Measurements from ENCODE around the gene NTN3. TPM values are rescaled to one million over a fixed set of nuclear protein-coding genes. Genes with fewer than 3 reads are reported as not detected.

NTN3 gene
- polyA plus RNA-seq, 1 of the 3 experiments (the other 2 are of a cell fraction), result 0.28 TPM

GRCh38 chr16:2519711-2520080, 48.6 kb downstream of the NTN3 start (continued):
- TF ChIP-seq TAF1 (IDR thresholded peaks at IDR 0.05; ENCODE audit: borderline replicate concordance, low read depth, low read length) (no peak), YY1 (IDR thresholded peaks at IDR 0.05; ENCODE audit: low read depth) (no peak), USF2 (IDR thresholded peaks at IDR 0.05; ENCODE audit: borderline replicate concordance, low read depth, low read length) (no peak), NFIC (IDR thresholded peaks at IDR 0.05; ENCODE audit: borderline replicate concordance) (no peak), POLR2AphosphoS5 (IDR thresholded peaks at IDR 0.05; ENCODE audit: low read depth, low read length) (no peak)

GRCh38 chr16:2520097-2520783, 49.1 kb downstream of the NTN3 start, which contains the start of gene AMDHD2:
TSS of gene AMDHD2 (plus strand) at chr16:2520371. CDS start at chr16:2520459, 88 bp downstream.
- no peaks in the 10 kb centered on the region for H3K9me3 ChIP-seq
- peak within 1 kb of the TSS; percentile 84 for H3K9ac ChIP-seq
- H3K27ac ChIP-seq (ENCODE audit: low read depth in 2 of 2, low read length in 1 of 2), result peak within 1 kb of the TSS; percentile 65 to 87
- peak within 1 kb of the TSS; percentile 85 for H3K4me2 ChIP-seq
- no peaks in the 10 kb centered on the region for H3K9me2 ChIP-seq
- no peaks in the 10 kb centered on the region for H3K27me3 ChIP-seq (ENCODE audit: insufficient read depth)
- CTCF ChIA-PET, result interaction anchor here (1.1 to 1.8 kb wide), 2 partner anchors 11 to 19 kb away, joined by 4 to 5 read pairs; partner anchors contain the start of gene CEMP1
- DNase-seq, result peak; percentile 99
- H3K4me3 ChIP-seq (ENCODE audit: low read depth in 2 of 2, low read length in 1 of 2), result peak within 1 kb of the TSS; percentile 58 to 75
- POLR2A ChIA-PET, result interaction anchor here (0.7 to 1.7 kb wide), 5 partner anchors 9 to 52 kb away, joined by 3 to 15 read pairs (median 4); partner anchors contain the start of gene CEMP1
- H3K79me2 ChIP-seq (ENCODE audit: insufficient read depth), result peaks cover 81% of the 10 kb centered on the region
- H3F3A ChIP-seq (replicated peaks; ENCODE audit: insufficient read depth), result peaks cover 7% of the 10 kb centered on the region
- H3K4me1 ChIP-seq (ENCODE audit: control insufficient read depth in 1 of 2, insufficient read depth in 2 of 2, low read depth in 1 of 2, low read length in 1 of 2), result peaks cover 12 to 28% of the 10 kb centered on the region in 2 experiments; a peak in 3 of 4 replicates
- peaks cover 42% of the 10 kb centered on the region for H4K20me1 ChIP-seq (ENCODE audit: insufficient read depth)
- H3K36me3 ChIP-seq (replicated peaks in 1 of 2; ENCODE audit: control insufficient read depth in 1 of 2, insufficient read depth in 2 of 2, low read length in 1 of 2), result peaks cover 20 to 26% of the 10 kb centered on the region in 2 experiments
- 2% methylated on average over 20 of the region's 83 CpGs for WGBS (ENCODE audit: low lambda C conversion rate)
- H2AFZ ChIP-seq (ENCODE audit: low read depth), result no peak within 1 kb of the TSS
- no peak for TF ChIP-seq SMC3 (IDR thresholded peaks at IDR 0.05; ENCODE audit: low read depth, low read length)
- TF ChIP-seq CHD2 (IDR thresholded peaks at IDR 0.05; ENCODE audit: low read length, partially characterized antibody), result peak; percentile 90
- TF ChIP-seq MEF2A (IDR thresholded peaks at IDR 0.05; ENCODE audit: borderline replicate concordance, low read depth), result no peak
- peak; percentile 86 for TF ChIP-seq MAX (IDR thresholded peaks at IDR 0.05; ENCODE audit: low read depth)
- peak; percentile 98 for TF ChIP-seq USF2 (IDR thresholded peaks at IDR 0.05; ENCODE audit: borderline replicate concordance, low read depth, low read length)
- no peak for TF ChIP-seq EZH2phosphoT487 (IDR thresholded peaks at IDR 0.05; ENCODE audit: borderline replicate concordance, low read depth)
- peak; percentile 63; the same call in 1 of the 2 replicates for TF ChIP-seq TAF1 (IDR thresholded peaks at IDR 0.05; ENCODE audit: borderline replicate concordance, low read depth, low read length)
- TF ChIP-seq TEAD4 (IDR thresholded peaks at IDR 0.05; ENCODE audit: borderline replicate concordance, insufficient read depth), result no peak
- TF ChIP-seq NFIC (IDR thresholded peaks at IDR 0.05; ENCODE audit: borderline replicate concordance), result peak; percentile 48; the same call in 1 of the 2 replicates
- peak; percentile 98; the same call in 1 of the 2 replicates for TF ChIP-seq SIN3A (IDR thresholded peaks at IDR 0.05; ENCODE audit: borderline replicate concordance, low read depth, low read length)
- TF ChIP-seq REST (IDR thresholded peaks at IDR 0.05; ENCODE audit: low read depth, low read length), result no peak
- TF ChIP-seq POLR2AphosphoS5 (IDR thresholded peaks at IDR 0.05; ENCODE audit: low read depth, low read length), result peak; percentile 83
- peak; percentile 79 for TF ChIP-seq RCOR1 (IDR thresholded peaks at IDR 0.05; ENCODE audit: low read length)
- no peak; the same call in 1 of the 2 replicates for TF ChIP-seq FOSL2 (IDR thresholded peaks at IDR 0.05; ENCODE audit: borderline replicate concordance, low read depth)
- TF ChIP-seq NRF1 (IDR thresholded peaks at IDR 0.05; ENCODE audit: low read depth, low read length), result no peak
- TF ChIP-seq FOXM1 (IDR thresholded peaks at IDR 0.05; ENCODE audit: low read depth), result no peak
- no peak for TF ChIP-seq JUND (IDR thresholded peaks at IDR 0.05)
- peak; percentile 92; the same call in 1 of the 2 replicates for TF ChIP-seq ZBTB33 (IDR thresholded peaks at IDR 0.05; ENCODE audit: borderline replicate concordance, low read depth)
- TF ChIP-seq MXI1 (IDR thresholded peaks at IDR 0.05; ENCODE audit: low read depth, low read length), result peak; percentile 70
- no peak for TF ChIP-seq GABPA (IDR thresholded peaks at IDR 0.05; ENCODE audit: low read depth)
